ENCODE results near the gene SMARCD1.
"Not testable (repeated sequence)": the region's sequence is repeated elsewhere in the genome, so short reads cannot be mapped to it uniquely, and the experiment has no call there.

SMARCD1 gene

GRCh38 chr12:50142993-50143392 is 57.9 kb downstream of the SMARCD1 start:
- no peak for DNase-seq (ENCODE audit: low read depth, low spot score)

GRCh38 chr12:50145439-50145838 is 60.3 kb downstream of the SMARCD1 start:
- no peak for DNase-seq (ENCODE audit: low read depth, low spot score)

GRCh38 chr12:50147281-50147680 is 62.1 kb downstream of the SMARCD1 start:
- DNase-seq (ENCODE audit: low read depth, low spot score): no peak

- not testable (repeated sequence) for DNase-seq (ENCODE audit: low read depth, low spot score)
Observed at GRCh38 chr12:50148011-50148410, 62.9 kb downstream of the SMARCD1 start.

- DNase-seq (ENCODE audit: low read depth, low spot score): no peak
Observed at GRCh38 chr12:50149311-50149710, 64.2 kb downstream of the SMARCD1 start.

All from astrocyte of the hippocampus (primary cell).